Measurements from ENCODE around the gene BOK.

DNA sequence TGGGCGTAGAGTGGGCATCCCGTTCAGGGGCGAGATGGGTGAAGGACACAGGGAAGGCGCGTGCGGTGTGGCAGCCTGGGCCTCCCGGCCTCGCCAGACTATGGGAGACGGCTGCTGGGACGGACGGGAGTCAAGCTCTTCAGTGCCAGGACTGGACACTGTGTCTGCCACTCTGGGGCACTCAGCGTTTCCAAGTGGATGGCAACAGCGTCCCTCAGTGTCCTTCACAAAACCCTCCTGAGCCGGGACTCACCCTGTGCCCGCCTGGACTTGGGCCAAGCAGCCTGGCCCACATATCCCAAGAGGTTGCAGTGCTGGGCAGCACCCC is 16.3 kb upstream of the BOK start:
- TF ChIP-seq, protein P1, sequence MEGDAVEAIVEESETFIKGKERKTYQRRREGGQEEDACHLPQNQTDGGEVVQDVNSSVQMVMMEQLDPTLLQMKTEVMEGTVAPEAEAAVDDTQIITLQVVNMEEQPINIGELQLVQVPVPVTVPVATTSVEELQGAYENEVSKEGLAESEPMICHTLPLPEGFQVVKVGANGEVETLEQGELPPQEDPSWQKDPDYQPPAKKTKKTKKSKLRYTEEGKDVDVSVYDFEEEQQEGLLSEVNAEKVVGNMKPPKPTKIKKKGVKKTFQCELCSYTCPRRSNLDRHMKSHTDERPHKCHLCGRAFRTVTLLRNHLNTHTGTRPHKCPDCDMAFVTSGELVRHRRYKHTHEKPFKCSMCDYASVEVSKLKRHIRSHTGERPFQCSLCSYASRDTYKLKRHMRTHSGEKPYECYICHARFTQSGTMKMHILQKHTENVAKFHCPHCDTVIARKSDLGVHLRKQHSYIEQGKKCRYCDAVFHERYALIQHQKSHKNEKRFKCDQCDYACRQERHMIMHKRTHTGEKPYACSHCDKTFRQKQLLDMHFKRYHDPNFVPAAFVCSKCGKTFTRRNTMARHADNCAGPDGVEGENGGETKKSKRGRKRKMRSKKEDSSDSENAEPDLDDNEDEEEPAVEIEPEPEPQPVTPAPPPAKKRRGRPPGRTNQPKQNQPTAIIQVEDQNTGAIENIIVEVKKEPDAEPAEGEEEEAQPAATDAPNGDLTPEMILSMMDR (IDR thresholded peaks at IDR 0.05; ENCODE audit: low read depth, low read length, missing input control) = no peak
- TF ChIP-seq EGR1 (IDR thresholded peaks at IDR 0.05; ENCODE audit: low read depth in 2 of 2) (no peak), RAD21 (IDR thresholded peaks at IDR 0.05) (no peak), YY1 (IDR thresholded peaks at IDR 0.05) (no peak), JUND (IDR thresholded peaks at IDR 0.05) (no peak)
- TF ChIP-seq, protein P2, sequence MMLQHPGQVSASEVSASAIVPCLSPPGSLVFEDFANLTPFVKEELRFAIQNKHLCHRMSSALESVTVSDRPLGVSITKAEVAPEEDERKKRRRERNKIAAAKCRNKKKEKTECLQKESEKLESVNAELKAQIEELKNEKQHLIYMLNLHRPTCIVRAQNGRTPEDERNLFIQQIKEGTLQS (IDR thresholded peaks at IDR 0.05) = no peak

All from liver (tissue), 3 donors.